Stimulated activated naive CD4-positive, alpha-beta T cell (primary cell): ENCODE results near the gene SLC14A1.
A peak's percentile ranks its signal among the peaks of the same experiment; 100 is the strongest.

Experiments
- DNase-seq, 6 experiments: peaks; one replicate each; lab custom pipeline; 2025; lab: John Stamatoyannopoulos, UW

SLC14A1 gene

GRCh38 chr18:45722899-45723298, 1.1 kb upstream of the SLC14A1 start:
- peak; percentile 0 to 44 (median 16) for DNase-seq

GRCh38 chr18:45724601-45725000, 620 bp downstream of the SLC14A1 start:
- no peak for DNase-seq

GRCh38 chr18:45725336-45725735, 1.4 kb downstream of the SLC14A1 start:
- DNase-seq, result no peak

GRCh38 chr18:45726603-45727002, 2.6 kb downstream of the SLC14A1 start:
- no peak for DNase-seq

GRCh38 chr18:45727068-45727467, 3.1 kb downstream of the SLC14A1 start:
- DNase-seq, result no peak

- DNase-seq, result no peak
Measured at GRCh38 chr18:45728336-45729010, 4.5 kb downstream of the SLC14A1 start.

- no peak for DNase-seq
Measured at GRCh38 chr18:45730832-45731575, 7.0 kb downstream of the SLC14A1 start.

- no peak for DNase-seq
Measured at GRCh38 chr18:45731716-45732115, 7.7 kb downstream of the SLC14A1 start.

GRCh38 chr18:45733535-45733934, 9.6 kb downstream of the SLC14A1 start:
- DNase-seq, result no peak

GRCh38 chr18:45734505-45734904, 10.5 kb downstream of the SLC14A1 start:
- no peak for DNase-seq

GRCh38 chr18:45734944-45735343, 11.0 kb downstream of the SLC14A1 start:
- DNase-seq, result no peak

- no peak for DNase-seq
Measured at GRCh38 chr18:45738660-45739059, 14.7 kb downstream of the SLC14A1 start.

GRCh38 chr18:45739268-45739667, 15.3 kb downstream of the SLC14A1 start:
- no peak for DNase-seq

GRCh38 chr18:45739848-45740247, 15.9 kb downstream of the SLC14A1 start:
- no peak for DNase-seq

GRCh38 chr18:45741056-45741455, 17.1 kb downstream of the SLC14A1 start:
- DNase-seq, result no peak

GRCh38 chr18:45745817-45746461, 22.0 kb downstream of the SLC14A1 start:
- DNase-seq, result no peak

- no peak for DNase-seq
Measured at GRCh38 chr18:45748501-45748900, 24.5 kb downstream of the SLC14A1 start.

- no peak for DNase-seq
Measured at GRCh38 chr18:45749918-45750689, 26.1 kb downstream of the SLC14A1 start.

GRCh38 chr18:45751766-45752165, 27.8 kb downstream of the SLC14A1 start:
- DNase-seq, result no peak

- no peak for DNase-seq
Measured at GRCh38 chr18:45752681-45753080, 28.7 kb downstream of the SLC14A1 start.

- DNase-seq, result no peak
Measured at GRCh38 chr18:45753286-45753685, 29.3 kb downstream of the SLC14A1 start.

- DNase-seq, result no peak
Measured at GRCh38 chr18:45755934-45756333, 32.0 kb downstream of the SLC14A1 start.
